Transverse colon (tissue), 4 donors: ENCODE results near the gene DAO. TPM values are rescaled to one million over a fixed set of nuclear protein-coding genes. Genes with fewer than 3 reads are reported as not detected.
A peak's percentile ranks its signal among the peaks of the same experiment; 100 is the strongest.

ENCODE experiments used
- DNase-seq: peaks from one replicate; pipeline ENCODE4 v3.0.0-alpha.2; 2019
- H3K27ac ChIP-seq, 4 donors: fragments of 200-600 bp; sonication (generic); 2 replicates each; pipeline ENCODE4 v1.5.1; 2016 to 2018; ENCODE audit warnings: inconsistent platforms in 4 of 4
- H3K27me3 ChIP-seq: fragments of 200-600 bp; sonication (generic); 2 replicates; pipeline ENCODE4 v1.5.1; 2017; ENCODE audit warnings: inconsistent platforms
- H3K36me3 ChIP-seq, 4 donors: fragments of 200-600 bp; sonication (generic); 2 replicates each; pipeline ENCODE4 v1.5.1; 2017 to 2019; ENCODE audit warnings: inconsistent platforms in 4 of 4
- H3K4me1 ChIP-seq, 4 donors: fragments of 200-600 bp; sonication (generic); 2 replicates each; pipeline ENCODE4 v1.5.1; 2017 to 2020; ENCODE audit warnings: inconsistent platforms in 4 of 4
- H3K4me3 ChIP-seq, 4 donors: fragments of 200-600 bp; sonication (generic); 1 replicate in 1 of 4; 2 replicates in 3 of 4; pipeline versions ENCODE4 v1.5.1 to v1.6.1; 2017 to 2019; ENCODE audit warnings: inconsistent platforms in 4 of 4
- H3K9me3 ChIP-seq, 2 donors: fragments of 200-600 bp; sonication (generic); 2 replicates each; pipeline ENCODE4 v1.5.1; 2017 to 2019; ENCODE audit warnings: inconsistent platforms in 2 of 2
- EP300 ChIP-seq: sonication (generic); formaldehyde crosslinking; IDR thresholded peaks from one replicate; pipeline ENCODE4 v1.6.1; 2017; ENCODE audit warnings: antibody characterized with exemption, low read depth
- POLR2A ChIP-seq: fragments of 450-650 bp; IDR thresholded peaks from one replicate; pipeline ENCODE4 v1.6.1; 2016; ENCODE audit warnings: antibody characterized with exemption, mild to moderate bottlenecking, moderate library complexity
- POLR2AphosphoS5 ChIP-seq, 3 donors: sonication (generic); formaldehyde crosslinking; IDR thresholded peaks; one replicate each; pipeline ENCODE4 v1.6.1; 2016; ENCODE audit warnings: antibody characterized with exemption in 3 of 3
- WGBS, 2 donors: methylation state at CpG; one replicate each; pipeline ENCODE4 v1.1.5; 2018; ENCODE audit warnings: low coverage in 1 of 2; 5-methylcytosine and 5-hydroxymethylcytosine counted together
- in situ Hi-C, 4 donors: fragments of 200-750 bp; cut with MboI; loops; one replicate each; pipeline versions ENCODE4 v1.15.0 to v1.15.1; 2017; ENCODE audit warnings: low sequenced_read_pairs in 3 of 4, low pct_ligation_motif_present in 1 of 4, low pct_unique_long_range_greater_than_20kb in 1 of 4
- intact Hi-C: fragments of 100-400 bp; cut with DNase I; formaldehyde crosslinking; loops from one replicate; pipeline ENCODE4 v1.15.1; 2023; ENCODE audit warnings: low total_unique reads
- total RNA-seq, 4 donors: library from RNA; depleted of rRNA; stranded (reverse); fragments of >200 nt; gene quantifications; one replicate each; pipeline ENCODE4 v1.1.0, GENCODE V29; 2016
- TF ChIP-seq, protein P1 (sequence below), 5 experiments: fragments of 200-600 bp in 3 of 5; fragments of 450-650 bp in 2 of 5; sonication (generic) in 3 of 5; IDR thresholded peaks; 1 replicate in 2 of 5; 2 replicates in 3 of 5; pipeline ENCODE4 v1.5.1; 2016 to 2017; ENCODE audit warnings: antibody characterized with exemption in 5 of 5, inconsistent platforms in 3 of 5, mild to moderate bottlenecking in 2 of 5, moderate library complexity in 1 of 5

The DAO gene
- total RNA-seq, 4 donors from 2014 or later = 3.7 to 7.1 (median 4.4) TPM; not detected in 1

DNA sequence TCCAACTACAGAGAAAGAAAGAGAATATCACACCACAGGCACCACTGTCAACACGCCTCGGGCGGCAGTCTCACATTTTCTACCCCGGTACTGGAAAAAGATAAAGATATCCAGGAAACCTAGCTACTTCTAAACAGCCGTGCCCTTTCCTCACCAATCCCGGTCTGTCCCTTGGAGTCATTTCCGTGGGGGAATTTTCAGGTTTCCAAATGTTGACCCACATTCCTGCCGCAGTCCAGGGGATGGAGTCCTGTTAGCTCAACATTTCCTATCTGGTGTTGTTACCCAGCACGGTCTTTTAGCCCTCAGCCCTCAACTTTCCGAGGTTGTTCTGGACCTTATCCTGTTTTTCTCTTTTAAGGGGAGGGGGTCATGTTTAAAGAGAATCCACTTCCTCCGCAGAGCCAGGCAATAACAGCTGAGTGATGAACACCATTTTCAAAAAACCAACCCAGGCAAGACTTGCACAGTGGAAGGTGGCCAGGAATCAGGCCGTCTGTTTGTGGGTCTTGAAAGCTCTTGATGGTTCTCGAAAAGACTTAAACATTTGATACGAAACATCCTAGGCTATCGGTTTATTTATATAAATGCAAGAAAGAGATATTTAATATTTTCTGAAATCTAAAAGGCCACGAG is 27.1 kb upstream of the DAO start:
- no peak for TF ChIP-seq EP300
- no peak for TF ChIP-seq POLR2AphosphoS5 (IDR thresholded peaks at IDR 0.05)
- no peak for TF ChIP-seq POLR2A
- Histone ChIP-seq H3K9me3 (no peaks in the 10 kb centered on the region), H3K27ac (peak overlapping the region; percentile 87 to 94 (median 93)), H3K27me3 (no peaks in the 10 kb centered on the region), H3K36me3 (peaks cover 0 to 6% (median 0%) of the 10 kb centered on the region in 4 donors), H3K4me1 (peaks cover 3 to 61% (median 29%) of the 10 kb centered on the region in 4 donors), H3K4me3 (no peak overlapping the region)
- DNase-seq = no peak
- intact Hi-C loops (loop anchor here (5.0 to 10.0 kb wide), 2 partner anchors 48 to 290 kb away; partner anchors contain the start of genes ISCU and SART3), in situ Hi-C loops (no loop called here)
- 67 to 78% methylated on average over 10 to 16 of the region's 16 CpGs for WGBS, 2 donors

DNA sequence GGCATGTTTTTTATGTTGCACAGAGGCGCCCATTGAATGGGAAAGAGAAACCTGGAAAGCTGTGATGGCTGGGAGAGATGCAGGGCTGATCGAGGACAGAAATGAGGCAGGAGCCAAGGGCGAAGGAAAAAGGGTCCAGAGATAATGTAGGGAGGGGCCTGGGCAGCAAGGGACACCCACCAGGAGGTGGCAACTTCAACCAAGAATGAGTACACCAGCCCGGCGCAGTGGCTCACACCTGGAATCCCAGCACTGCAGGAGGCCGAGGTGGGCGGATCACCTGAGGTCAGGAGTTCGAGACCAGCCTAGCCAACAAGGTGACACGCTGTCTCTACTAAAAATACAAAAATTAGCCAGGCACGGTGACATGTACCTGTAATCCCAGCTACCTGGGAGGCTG is 26.5 kb upstream of the DAO start:
- intact Hi-C loops = loop anchor here (5.0 to 10.0 kb wide), 2 partner anchors 49 to 291 kb away; partner anchors contain the start of genes ISCU and SART3
- H3K27me3 ChIP-seq = no peaks in the 10 kb centered on the region
- in situ Hi-C loops = no loop called here
- no peak overlapping the region for H3K4me3 ChIP-seq
- TF ChIP-seq EP300 = no peak
- TF ChIP-seq, protein P1, sequence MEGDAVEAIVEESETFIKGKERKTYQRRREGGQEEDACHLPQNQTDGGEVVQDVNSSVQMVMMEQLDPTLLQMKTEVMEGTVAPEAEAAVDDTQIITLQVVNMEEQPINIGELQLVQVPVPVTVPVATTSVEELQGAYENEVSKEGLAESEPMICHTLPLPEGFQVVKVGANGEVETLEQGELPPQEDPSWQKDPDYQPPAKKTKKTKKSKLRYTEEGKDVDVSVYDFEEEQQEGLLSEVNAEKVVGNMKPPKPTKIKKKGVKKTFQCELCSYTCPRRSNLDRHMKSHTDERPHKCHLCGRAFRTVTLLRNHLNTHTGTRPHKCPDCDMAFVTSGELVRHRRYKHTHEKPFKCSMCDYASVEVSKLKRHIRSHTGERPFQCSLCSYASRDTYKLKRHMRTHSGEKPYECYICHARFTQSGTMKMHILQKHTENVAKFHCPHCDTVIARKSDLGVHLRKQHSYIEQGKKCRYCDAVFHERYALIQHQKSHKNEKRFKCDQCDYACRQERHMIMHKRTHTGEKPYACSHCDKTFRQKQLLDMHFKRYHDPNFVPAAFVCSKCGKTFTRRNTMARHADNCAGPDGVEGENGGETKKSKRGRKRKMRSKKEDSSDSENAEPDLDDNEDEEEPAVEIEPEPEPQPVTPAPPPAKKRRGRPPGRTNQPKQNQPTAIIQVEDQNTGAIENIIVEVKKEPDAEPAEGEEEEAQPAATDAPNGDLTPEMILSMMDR (IDR thresholded peaks at IDR 0.05) = no peak
- TF ChIP-seq POLR2A = no peak
- no peak for TF ChIP-seq POLR2AphosphoS5 (IDR thresholded peaks at IDR 0.05)
- H3K27ac ChIP-seq = peak overlapping the region; percentile 87 to 94 (median 93)
- H3K36me3 ChIP-seq = no peaks in the 10 kb centered on the region
- H3K9me3 ChIP-seq = no peaks in the 10 kb centered on the region
- no peak for DNase-seq
- H3K4me1 ChIP-seq = peaks cover 4 to 67% (median 33%) of the 10 kb centered on the region in 4 donors
- WGBS, 2 donors = 62 to 92% methylated on average over 3 to 10 of the region's 10 CpGs

DNA sequence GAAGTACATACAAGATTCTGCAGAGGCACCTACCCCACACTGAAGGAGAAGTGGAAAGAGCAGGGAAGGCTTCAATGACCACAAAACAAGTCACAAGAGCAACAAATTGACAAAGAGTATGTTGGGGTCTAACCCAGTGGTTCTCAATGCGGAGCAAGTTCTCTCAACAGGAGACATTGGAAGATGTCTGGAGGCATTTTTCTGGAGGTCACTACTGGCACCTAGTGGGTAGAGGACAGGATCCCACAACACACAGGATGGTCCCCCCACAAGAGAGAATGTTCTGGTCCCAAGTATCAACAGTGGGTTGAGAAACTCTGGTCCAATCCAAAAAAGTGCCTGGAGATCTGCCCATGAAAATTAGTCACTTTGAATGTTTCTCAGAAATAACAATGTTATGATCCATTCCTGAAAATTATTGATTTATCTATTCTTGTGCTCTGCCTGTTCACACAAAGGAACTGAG is 25.9 kb upstream of the DAO start:
- TF ChIP-seq, protein P1 (IDR thresholded peaks at IDR 0.05) = peak in 4 of 5 experiments; percentile 15 to 25 (median 21)
- no peak for TF ChIP-seq POLR2A
- no peak overlapping the region for H3K4me3 ChIP-seq
- 78 to 89% methylated on average over 1 of the region's 1 CpG for WGBS, 2 donors
- in situ Hi-C loops = no loop called here
- peaks cover 8 to 72% (median 39%) of the 10 kb centered on the region in 4 donors for H3K4me1 ChIP-seq
- no peaks in the 10 kb centered on the region for H3K9me3 ChIP-seq
- no peaks in the 10 kb centered on the region for H3K36me3 ChIP-seq
- no peak for DNase-seq
- H3K27me3 ChIP-seq = no peaks in the 10 kb centered on the region
- intact Hi-C loops = loop anchor here (5.0 to 10.0 kb wide), 2 partner anchors 49 to 292 kb away; partner anchors contain the start of genes ISCU and SART3
- peak overlapping the region; percentile 87 to 94 (median 93) for H3K27ac ChIP-seq

- in situ Hi-C loops = no loop called here
- peaks cover 8 to 71% (median 42%) of the 10 kb centered on the region in 4 donors for H3K4me1 ChIP-seq
- intact Hi-C loops = loop anchor here (5.0 to 10.0 kb wide), 4 partner anchors 50 to 303 kb away; partner anchors contain the start of genes CORO1C, ISCU and SART3
- H3K27me3 ChIP-seq = no peaks in the 10 kb centered on the region
- peak overlapping the region; percentile 87 to 94 (median 93) for H3K27ac ChIP-seq
- TF ChIP-seq, protein P1 (IDR thresholded peaks at IDR 0.05) = no peak
- TF ChIP-seq EP300 (peak; percentile 51), POLR2AphosphoS5 (IDR thresholded peaks at IDR 0.05) (peak; percentile 61 to 76 (median 66)), POLR2A (peak; percentile 10)
- no peaks in the 10 kb centered on the region for H3K9me3 ChIP-seq
- no peak for DNase-seq
- 61 to 68% methylated on average over 13 of the region's 13 CpGs for WGBS, 2 donors
- H3K4me3 ChIP-seq = no peak overlapping the region
- H3K36me3 ChIP-seq = no peaks in the 10 kb centered on the region
Measured at GRCh38 chr12:108854451-108855283, 25.2 kb upstream of the DAO start.
